ENCODE results near the gene DHX38.
A peak's percentile ranks its signal among the peaks of the same experiment; 100 is the strongest.

DHX38 gene

DNA sequence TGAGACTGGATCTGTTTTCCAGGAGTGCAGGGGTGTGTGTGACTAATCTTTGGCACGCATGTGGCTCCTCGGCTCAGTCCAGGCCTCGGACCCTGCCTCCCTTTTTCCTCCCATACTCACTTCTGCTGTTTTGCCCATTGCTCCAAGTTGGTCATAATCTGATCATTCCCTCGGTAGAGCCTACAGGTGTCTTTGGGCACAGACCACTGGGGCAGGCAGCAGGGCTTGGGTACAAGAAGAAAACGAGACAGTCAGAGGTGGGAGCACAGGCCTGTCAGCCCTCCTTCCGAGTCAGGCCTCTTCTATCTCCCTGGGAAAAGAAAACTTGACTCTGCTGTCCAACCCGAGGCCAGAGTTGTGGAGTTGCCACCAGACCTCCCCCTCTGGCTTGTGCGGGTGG lies 29.8 kb downstream of the DHX38 start:
- DNase-seq = no peak

DNA sequence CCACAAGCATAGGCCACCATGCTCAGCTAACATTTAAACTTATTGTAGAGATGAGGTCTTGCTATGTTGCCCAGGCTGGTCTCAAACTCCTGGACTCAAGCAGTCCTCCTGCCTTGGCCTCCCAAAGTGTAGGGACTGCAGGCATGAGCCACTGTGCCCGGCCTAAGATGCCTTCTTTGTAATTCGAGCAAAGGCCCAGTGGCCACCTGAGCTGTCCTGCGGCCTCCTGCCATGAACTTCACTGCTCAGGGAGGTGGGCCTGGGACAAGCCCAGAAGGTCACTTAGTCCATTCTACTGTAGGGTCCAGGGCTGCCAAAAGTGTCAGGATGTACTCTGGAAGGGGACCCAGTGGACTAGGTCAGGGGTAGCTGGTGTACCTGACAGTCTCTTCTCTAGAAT lies 30.5 kb downstream of the DHX38 start:
- no peak for DNase-seq

DNA sequence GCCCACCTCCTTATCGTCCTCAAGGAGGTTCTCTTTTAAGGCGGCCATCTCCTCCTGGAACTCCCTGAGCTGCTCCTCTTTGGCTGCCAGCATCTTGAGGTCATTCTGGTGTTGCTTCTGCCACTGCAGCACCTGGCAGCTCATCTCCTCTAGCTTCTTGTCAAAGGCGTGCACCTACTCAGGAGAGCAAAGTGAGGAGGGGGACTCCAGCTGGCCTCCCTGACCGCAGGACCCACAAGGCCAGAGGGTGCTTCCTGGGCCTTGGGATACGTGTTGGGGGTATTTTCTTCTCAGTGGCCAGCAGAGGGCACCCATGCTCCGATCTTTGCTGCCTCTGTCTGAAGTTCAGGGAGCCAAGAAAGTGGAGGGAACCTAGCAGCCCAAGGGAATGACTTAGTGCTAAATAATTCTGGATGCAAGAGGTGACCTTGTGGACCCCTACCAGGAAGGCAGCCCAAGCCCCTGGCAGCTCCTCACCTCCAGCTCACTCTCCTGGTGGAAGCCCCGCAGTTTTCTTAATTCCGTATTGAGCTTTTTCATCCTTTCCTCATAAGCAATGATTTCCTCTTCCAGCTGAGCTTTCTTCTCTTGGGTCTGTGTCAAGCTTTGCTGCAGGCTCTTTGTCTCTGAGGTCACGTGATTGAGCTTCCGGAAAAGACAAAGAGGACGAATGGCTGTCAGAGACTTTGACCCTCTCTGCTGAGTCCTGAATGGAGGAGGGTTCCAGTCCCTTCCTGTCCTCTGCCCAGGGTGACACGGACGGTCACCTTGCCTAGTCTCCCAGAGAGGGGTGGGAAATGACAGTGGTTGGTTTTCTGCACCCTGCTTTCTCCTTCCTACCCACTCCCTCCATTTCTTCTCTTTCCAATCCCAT lies 31.4 kb downstream of the DHX38 start:
- DNase-seq = peak; percentile 51

DNA sequence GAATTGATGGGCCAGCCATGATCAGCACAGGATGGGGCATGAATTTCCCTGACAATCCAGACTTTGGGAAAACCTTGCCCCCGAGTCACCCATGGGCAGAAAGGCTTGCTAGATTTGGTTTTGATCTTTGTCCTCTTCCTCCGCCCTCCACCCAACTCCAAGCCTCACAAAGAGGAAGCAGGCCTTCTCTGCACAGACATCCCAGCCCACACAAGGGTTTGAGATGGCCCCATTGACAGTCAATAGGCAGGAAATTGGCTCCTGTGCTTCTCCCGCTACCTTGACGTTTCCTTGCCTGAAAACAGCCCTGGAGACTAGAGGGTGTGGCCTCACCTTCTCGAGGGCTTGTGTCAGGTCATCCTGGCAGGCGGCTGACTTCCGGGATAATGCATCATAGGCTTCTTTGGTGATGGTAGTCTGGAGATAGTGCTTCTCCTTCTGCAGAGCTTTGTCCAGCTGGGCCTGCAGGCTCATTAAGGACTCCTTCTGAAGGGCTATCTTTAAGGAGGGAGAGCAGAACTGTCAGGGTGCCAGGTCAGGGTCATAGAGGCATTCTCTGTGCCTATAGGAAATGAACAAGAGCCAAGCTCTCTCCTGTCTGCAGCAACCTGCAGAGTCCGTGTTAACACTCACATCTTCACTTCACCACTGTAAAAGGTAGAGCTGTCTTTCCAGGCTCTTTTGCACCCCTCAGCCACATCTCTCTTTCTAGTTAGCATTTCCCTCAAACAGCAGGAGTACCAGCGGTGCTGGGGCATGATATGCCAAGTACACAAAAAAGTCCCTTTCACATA lies 32.2 kb downstream of the DHX38 start:
- no peak for DNase-seq

DNA sequence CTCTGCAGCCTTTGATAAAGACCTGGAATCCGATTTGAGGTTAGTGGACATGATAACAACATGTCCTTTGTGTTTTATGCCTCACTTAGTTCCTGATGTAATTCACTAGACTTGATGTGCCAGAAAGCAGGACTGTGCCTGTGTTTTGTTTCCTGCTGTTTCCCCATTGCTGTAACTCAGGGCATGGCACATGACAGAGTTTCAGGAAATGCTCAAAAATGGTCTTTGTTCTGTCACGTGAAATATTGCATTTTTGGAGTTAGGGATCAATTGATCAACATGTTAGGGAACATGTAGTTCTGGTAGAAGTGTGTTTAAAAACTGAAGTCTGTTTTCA lies 32.8 kb downstream of the DHX38 start:
- no peak for DNase-seq

DNA sequence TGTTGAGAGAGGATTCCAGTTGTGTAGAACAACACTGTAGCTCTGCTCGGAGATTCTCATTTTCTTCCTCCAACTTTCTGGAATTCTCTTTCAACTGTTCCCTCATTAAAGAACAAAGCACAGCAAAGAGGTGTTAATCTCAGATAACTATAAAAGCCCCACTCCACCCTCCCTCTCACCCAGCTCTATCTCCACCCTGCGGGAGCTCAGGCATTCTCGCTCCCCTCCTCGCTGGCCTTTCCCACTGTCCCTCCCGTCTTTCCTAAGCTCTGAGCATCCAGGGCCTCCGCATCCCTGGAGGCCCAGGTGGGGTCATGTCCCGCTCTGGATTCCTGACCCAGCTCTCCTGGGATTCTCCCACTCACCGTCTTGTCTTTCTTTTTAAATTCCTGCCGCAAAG lies 35.1 kb downstream of the DHX38 start:
- DNase-seq = no peak

DNA sequence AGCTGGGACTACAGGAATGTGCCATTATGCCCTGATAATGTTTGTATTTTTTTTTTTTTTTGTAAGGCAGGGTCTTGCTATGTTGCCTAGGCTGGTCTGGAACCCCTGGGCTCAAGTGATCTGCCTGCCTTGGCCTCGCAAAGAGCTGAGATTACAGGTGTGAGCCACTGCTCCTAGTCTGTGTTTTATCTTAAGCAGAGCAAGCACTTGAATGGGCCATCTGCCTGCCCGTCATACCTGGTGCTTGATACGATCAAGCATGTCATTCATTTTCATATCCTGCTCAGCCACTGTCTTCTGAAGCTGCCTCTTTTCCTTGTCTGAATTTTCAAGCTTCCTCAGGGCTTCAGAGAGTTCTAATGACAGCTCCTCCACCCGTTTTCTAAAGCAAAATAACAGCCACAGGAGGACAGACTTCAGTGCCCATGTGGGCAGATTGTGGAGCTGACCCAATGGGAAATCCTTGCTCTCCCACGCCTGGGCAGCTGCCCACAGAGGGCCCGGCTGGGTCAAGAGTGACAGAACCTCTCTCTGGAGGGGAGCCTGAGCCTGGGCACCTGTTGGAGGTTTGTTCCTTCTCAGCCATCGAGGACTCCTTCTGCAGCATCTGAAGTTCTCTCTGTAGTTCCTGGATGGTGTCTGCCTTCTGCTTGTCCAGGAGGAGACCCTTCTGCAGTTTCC lies 36.5 kb downstream of the DHX38 start:
- no peak for DNase-seq

DNA sequence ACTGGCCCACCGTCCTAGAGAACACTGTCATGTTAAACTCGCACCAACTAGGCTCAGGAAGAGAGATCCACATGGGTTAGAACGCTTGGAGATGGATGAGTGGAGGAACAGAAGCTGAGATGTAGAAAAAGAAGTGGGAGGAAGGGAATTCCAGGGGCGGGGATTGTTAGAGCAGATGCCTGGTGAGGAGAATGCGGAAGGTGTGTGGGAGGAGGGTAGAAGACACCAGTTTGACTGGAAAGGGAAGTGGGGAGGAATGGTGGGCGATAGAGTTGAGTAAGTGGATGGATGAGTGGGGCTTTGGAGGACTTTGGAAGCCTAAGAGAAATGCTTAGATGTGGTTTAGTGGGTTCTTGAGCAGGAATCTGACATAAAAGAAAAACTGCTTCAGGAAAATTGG lies 37.4 kb downstream of the DHX38 start:
- DNase-seq = no peak

DNA sequence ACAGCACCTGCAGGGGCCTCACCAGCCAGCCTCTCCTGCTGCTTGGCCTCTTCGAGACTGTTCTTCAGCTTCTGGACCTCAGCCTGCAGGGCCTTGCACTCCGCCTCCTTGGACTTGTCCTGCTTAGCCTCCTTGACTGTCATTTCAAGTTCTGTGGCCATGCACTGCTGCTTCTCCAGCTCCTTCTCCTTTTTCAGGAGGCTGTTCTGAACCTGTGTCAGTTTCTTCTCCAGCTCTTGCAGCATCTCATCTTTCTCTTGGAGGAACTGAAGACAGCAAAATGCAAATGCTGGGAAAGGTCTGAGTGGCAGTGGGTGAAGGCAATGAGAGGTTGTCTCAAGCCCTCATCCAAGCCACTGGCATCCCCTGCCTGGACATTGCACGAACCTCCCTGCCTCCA lies 39.1 kb downstream of the DHX38 start:
- DNase-seq = no peak

DNA sequence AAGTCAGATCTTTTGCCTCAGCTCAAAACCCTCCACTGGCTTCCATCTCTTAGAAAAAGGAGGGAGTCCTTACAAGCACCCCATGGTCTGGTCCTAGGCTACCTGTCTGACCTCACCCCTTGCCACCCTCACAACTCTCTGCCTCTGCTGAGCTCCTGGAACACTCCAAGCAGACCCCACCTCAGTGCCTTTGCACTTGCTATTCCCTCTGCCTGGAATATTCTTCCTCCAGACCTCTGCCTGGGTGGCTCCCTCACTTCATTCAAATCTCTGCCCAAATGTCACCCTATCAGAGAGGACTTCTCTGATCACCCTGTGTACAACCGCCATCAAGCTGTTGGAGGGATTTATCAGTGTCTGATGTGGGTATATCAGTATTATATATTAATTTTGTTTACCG lies 40.9 kb downstream of the DHX38 start:
- DNase-seq = no peak

DNA sequence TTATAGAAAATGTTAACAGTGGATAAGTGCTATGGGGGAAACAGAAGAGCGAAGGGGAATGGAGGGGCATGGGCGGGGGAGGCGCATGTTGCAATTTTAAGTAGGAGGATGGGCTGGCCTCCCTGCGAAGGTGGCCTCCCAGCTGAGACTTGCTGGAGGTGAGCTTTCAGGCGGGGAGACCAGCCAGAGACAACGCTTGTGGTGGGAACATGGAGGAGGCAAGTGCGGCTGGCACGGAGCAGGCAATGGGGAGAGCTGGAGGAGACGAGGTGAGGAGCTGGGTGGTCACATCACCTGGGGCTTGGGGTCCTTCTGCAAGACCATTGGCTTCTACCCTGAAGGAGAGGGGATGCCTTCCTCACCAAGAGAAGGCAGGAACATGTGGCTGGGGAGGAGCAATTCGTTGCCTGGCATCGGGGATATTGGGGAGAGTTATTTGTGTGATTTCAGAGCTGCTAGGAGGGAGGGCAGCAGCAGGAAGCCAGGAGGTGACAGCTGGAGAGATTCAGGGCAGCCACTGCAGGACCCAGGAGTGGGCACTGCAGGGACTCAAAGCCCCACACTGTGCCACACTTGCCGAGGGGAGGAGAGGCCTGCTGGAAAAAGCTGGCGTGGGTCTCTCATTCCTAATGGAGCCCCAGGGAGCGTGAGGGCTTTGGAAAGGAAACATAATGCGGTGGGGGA lies 43.9 kb downstream of the DHX38 start:
- DNase-seq = no peak

DNA sequence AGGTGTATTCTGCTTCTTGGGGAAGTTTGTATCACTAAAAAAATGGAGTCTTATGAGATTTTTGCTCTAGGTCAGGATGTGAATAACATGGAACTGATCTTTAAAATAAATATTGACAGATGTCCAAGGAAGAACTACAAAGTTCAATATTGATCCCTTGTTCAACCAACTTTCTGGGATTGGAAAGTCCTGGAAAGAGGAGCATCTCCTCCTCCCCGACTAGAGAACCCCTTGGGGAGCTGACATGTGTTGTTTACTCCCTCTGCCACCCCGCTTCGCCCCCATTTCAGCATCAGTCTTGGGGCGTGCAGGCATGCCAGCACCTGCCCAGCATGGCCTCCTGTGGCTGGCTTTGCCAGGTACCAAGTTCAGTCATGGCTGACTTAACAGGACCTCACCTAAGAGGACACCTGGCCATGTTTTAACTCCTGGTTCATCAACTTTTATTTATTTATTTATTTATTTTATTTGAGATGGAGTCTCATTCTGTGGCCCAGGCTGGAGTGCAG lies 44.5 kb downstream of the DHX38 start:
- no peak for DNase-seq

DNA sequence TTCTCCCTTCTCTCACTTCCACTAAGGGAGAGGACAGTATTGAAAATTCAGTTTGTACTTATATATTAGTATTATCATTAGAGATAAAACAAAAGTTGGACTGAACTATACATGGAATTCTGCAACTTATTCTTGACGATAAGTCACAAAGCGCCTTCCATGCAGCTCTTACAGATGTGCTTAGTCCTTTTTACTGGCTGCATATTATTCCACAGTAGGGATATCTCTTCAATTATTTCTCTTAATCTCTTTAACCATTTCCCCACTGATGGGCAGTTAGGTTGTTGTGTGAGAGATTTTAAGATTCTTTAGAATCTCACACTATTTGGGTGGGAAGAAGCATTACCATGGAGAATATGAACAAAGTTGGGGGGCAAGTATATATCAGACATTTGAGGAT lies 46.3 kb downstream of the DHX38 start:
- DNase-seq = no peak

DNA sequence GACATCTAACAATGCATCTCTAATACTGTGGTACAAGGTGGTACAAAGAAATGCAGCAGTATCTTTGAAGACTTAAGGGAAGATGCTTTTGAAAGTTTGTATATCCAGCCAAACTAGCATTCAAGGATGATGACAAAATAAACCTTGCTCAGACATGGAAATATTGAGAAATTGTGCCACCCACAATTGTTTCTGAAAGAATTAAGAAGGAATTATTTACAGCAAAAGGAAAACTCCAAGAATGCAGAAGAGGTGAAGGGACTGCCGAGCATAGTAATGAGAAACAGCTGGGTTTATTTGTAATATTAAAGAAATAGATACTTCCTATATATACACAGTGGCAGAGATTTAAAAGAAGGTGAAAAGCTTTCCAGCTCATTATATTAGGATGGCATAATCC lies 48.8 kb downstream of the DHX38 start:
- no peak for DNase-seq

DNA sequence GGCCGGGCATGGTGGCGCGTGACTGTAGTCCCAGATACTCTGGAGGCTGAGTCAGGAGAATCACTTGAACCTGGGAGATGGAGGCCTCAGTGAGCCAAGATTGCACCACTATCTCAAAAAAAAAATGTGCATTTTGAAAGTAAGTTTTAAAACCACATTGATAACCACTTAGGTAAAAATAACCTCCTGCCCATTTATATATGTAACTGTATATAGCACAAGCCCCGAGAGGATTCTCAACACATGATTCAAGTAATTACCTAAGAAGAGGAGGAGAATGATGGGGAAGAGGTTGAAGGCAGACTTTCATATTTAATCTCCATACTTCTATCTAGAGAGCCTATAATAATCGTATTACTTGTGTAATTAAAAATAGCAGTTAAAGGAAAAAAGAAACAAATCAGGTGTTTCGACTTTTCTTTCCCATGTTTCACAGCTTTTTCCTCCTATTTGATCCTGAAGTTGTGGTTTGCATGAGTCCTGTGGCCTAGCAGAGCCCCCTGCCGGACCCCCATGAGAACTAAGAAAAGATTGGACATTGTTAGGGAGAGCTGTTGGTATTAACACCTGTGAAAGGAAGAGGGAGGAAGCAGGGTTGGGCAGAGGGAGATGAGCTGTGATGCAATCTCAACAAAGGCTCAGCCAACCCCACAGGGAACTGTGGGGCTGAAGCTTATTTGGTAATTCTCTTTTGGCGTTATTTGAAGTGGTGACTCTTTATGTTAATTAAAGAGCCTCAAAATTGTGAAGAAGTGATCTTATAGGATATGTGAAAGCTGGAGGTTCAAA lies 56.2 kb downstream of the DHX38 start:
- no peak for DNase-seq

DNA sequence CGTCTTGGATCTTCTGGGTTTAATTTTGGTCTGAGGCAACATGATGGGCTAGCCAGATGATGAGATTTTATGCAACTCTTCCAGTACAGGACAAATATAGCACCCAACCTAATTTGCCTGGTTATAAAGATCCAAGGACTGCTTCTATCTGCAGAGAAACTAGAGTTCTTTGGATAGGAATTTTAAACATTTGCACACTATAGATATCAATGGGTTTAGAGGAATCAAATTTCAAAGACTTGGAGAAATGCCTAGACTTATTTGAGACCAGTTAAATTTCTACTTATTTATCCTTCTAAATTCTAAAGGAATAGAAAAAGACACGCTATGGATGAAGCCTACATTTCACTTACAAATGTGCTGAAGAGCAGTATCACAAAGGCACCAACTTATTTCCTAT lies 65.7 kb downstream of the DHX38 start:
- no peak for DNase-seq

DNA sequence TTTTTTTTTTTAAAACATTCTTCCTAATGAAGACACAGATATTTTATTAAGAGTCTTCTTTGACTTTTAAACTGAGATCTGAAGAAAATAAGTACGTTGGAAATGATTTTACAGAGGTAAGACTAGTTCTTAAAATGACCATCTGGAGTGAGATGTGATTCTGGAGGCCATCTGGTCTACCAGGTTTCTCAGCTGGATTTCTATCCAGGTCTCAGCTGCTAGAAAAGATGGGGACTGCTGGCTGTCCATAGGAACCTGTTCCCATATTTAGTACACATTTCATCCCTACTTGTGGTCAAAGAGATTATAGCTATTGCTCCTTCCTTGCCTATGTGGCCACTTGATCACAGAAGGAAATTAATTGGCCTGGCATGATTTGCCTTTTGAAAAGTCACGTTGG lies 66.2 kb downstream of the DHX38 start:
- no peak for DNase-seq

DNA sequence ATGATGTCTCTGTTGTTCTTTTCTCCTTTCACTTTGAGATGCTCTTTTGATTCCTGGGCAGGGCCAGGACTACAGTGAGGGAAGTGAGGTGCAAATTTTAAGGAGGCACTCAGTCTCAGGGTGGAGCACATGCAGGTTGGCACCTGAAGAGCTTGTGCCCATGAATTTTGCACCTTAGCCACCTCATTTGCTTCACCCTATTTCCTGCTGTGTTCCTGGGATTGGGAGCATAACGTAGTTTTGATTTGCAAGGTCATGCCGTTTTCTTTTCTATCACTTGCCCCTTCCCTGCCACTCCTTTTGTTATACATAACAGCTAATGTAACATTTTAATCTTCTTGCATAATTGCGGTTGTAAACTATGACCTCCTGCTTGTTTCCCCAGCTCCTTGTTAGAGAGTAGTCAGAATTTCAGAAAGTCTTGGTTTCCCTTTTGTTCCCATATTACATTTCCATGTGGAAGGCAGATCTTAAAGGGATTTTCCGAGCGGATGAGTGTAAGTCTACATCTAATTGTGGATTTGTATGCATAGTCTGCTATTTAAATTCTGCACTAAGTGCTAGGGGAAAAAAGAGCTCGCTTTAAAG lies 68.6 kb downstream of the DHX38 start:
- no peak for DNase-seq
